Karpas-422 (cell line): Measurements from ENCODE around the gene FABP1. TPM values are rescaled to one million over a fixed set of nuclear protein-coding genes. Genes with fewer than 3 reads are reported as not detected.

Experiments used
- DNase-seq: peaks from one replicate; pipeline ENCODE4 v3.0.0-alpha.2; 2015
- H2AFZ ChIP-seq: fragments of 200-600 bp; sonication (generic); 2 replicates; pipeline ENCODE4 v1.6.1; 2014; ENCODE audit warnings: antibody characterized with exemption, low read length, mixed read lengths
- H3K27ac ChIP-seq: fragments of 200-600 bp; sonication (generic); 2 replicates; pipeline ENCODE4 v1.5.1; 2014; ENCODE audit warnings: mild to moderate bottlenecking, low read length, moderate library complexity
- H3K27me3 ChIP-seq: fragments of 200-600 bp; sonication (generic); 2 replicates; pipeline ENCODE4 v1.6.1; 2014; ENCODE audit warnings: low read length, mixed read lengths
- H3K36me3 ChIP-seq: fragments of 200-600 bp; sonication (generic); 2 replicates; pipeline ENCODE4 v1.6.1; 2014; ENCODE audit warnings: low read length, mixed read lengths; ENCODE audit not compliant: insufficient read depth
- H3K4me1 ChIP-seq: fragments of 200-600 bp; sonication (generic); 2 replicates; pipeline ENCODE4 v1.6.1; 2014; ENCODE audit warnings: mild to moderate bottlenecking, low read length, mixed read lengths
- H3K4me2 ChIP-seq: fragments of 200-600 bp; sonication (generic); 2 replicates; pipeline ENCODE4 v1.6.1; 2014; ENCODE audit warnings: low read length, low read depth, mild to moderate bottlenecking; ENCODE audit not compliant: poor library complexity, severe bottlenecking
- H3K4me3 ChIP-seq: fragments of 200-600 bp; sonication (generic); 2 replicates; pipeline ENCODE4 v1.5.1; 2014; ENCODE audit warnings: mild to moderate bottlenecking, antibody characterized with exemption, low read length, mixed read lengths
- H3K79me2 ChIP-seq: fragments of 200-600 bp; sonication (generic); 2 replicates; pipeline ENCODE4 v1.6.1; 2014; ENCODE audit warnings: mild to moderate bottlenecking, low read length, mixed read lengths
- H3K9ac ChIP-seq: fragments of 200-600 bp; sonication (generic); 2 replicates; pipeline ENCODE4 v1.6.0; 2014; ENCODE audit warnings: low read length
- H3K9me2 ChIP-seq: fragments of 200-600 bp; sonication (generic), shearing (Covaris generic); replicated peaks from 2 replicates; pipeline ENCODE4 v1.6.0; 2014; ENCODE audit warnings: mild to moderate bottlenecking, low read length, moderate library complexity; ENCODE audit not compliant: insufficient read depth
- H3K9me3 ChIP-seq: fragments of 300-700, 200-600 bp; sonication (generic); 2 replicates; pipeline ENCODE4 v1.6.1; 2014; ENCODE audit warnings: low read length, mixed read lengths
- H4K20me1 ChIP-seq: fragments of 200-600 bp; sonication (generic); 2 replicates; pipeline ENCODE4 v1.6.1; 2014; ENCODE audit warnings: mild to moderate bottlenecking, antibody characterized with exemption, low read length, low read depth; ENCODE audit not compliant: insufficient read depth
- small RNA-seq: library from RNA; depleted of rRNA; stranded (forward); fragments of <200 nt; gene quantifications from one replicate; pipeline ENCODE3, GENCODE V24; 2014
- total RNA-seq: library from RNA; depleted of rRNA; stranded (reverse); fragments of >200 nt; shearing (Covaris generic); gene quantifications from 2 replicates; pipeline ENCODE4 v1.2.3, GENCODE V29; 2014; ENCODE audit warnings: low replicate concordance; rRNA removed

Gene FABP1
- total RNA-seq, 1 experiment from 2014 or later: not detected

- Histone ChIP-seq H3K4me2 (no peak overlapping the region), H3K9me2 (no peaks in the 10 kb centered on the region), H3K36me3 (no peaks in the 10 kb centered on the region), H3K27ac (no peak overlapping the region), H4K20me1 (no peaks in the 10 kb centered on the region), H3K9ac (no peak overlapping the region), H3K79me2 (no peaks in the 10 kb centered on the region), H3K4me1 (no peaks in the 10 kb centered on the region), H3K27me3 (no peaks in the 10 kb centered on the region), H3K4me3 (no peak overlapping the region), H2AFZ (no peak overlapping the region), H3K9me3 (no peaks in the 10 kb centered on the region)
- no peak for DNase-seq
Observed at GRCh38 chr2:88078643-88079172, 49.2 kb downstream of the FABP1 start.

GRCh38 chr2:88077080-88077479 lies 50.8 kb downstream of the FABP1 start:
- no peak for DNase-seq
- Histone ChIP-seq H4K20me1 (no peaks in the 10 kb centered on the region), H3K4me1 (no peaks in the 10 kb centered on the region), H3K27ac (no peak overlapping the region), H3K4me3 (no peak overlapping the region), H3K9me2 (no peaks in the 10 kb centered on the region), H3K79me2 (no peaks in the 10 kb centered on the region), H3K9me3 (no peaks in the 10 kb centered on the region), H2AFZ (no peak overlapping the region), H3K27me3 (no peaks in the 10 kb centered on the region), H3K36me3 (no peaks in the 10 kb centered on the region), H3K4me2 (no peak overlapping the region), H3K9ac (no peak overlapping the region)

DNA sequence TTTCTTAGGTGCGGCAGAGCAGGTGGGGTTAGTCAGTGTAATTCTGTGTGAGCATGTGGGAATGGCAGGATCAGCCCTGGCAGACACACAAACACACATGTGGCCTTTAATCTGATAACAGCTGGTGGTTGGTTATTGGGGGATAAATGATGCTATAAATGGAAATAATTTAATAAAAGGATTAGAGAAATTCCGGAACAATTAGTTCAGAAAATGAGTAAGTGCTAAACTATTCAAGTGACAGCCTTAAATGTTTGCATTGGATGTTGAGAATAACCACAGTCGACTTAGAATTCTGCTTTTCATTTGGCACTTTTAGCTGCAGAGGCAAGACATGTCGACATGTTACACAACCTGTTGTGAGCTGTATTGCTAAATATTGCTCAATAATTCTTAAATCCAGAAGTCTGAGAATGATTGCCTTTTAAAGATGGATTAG lies 53.0 kb downstream of the FABP1 start:
- Histone ChIP-seq H3K4me2 (no peak overlapping the region), H3K4me3 (no peak overlapping the region), H3K36me3 (no peaks in the 10 kb centered on the region), H3K9me3 (no peaks in the 10 kb centered on the region), H3K79me2 (no peaks in the 10 kb centered on the region), H2AFZ (no peak overlapping the region), H3K27me3 (no peaks in the 10 kb centered on the region), H3K9ac (no peak overlapping the region), H3K27ac (no peak overlapping the region), H3K9me2 (no peaks in the 10 kb centered on the region), H4K20me1 (no peaks in the 10 kb centered on the region), H3K4me1 (no peaks in the 10 kb centered on the region)
- DNase-seq: no peak

DNA sequence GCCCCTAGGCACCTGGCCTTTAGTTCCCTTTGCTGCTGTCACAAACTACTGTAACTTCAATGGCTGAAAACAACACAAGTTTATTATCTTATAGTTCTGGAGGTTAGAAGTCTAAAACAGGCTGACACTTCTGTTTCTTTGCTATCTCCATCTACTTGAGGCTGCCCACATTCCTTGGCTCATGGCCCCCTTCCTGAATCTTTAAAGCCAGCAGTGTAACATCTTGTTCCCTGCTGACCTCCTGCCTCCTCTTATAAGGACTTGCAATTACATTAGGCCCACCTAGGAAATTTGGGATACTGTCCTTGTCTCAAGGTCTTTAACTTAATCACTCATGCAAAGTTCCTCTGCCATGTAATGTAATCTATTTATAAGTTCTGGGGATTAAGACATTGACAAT lies 53.7 kb downstream of the FABP1 start:
- Histone ChIP-seq H3K27ac (no peak overlapping the region), H2AFZ (no peak overlapping the region), H3K9ac (no peak overlapping the region), H3K4me2 (no peak overlapping the region), H3K27me3 (no peaks in the 10 kb centered on the region), H3K9me2 (no peaks in the 10 kb centered on the region), H3K79me2 (no peaks in the 10 kb centered on the region), H3K9me3 (no peaks in the 10 kb centered on the region), H4K20me1 (no peaks in the 10 kb centered on the region), H3K4me1 (no peaks in the 10 kb centered on the region), H3K36me3 (no peaks in the 10 kb centered on the region), H3K4me3 (no peak overlapping the region)
- no peak for DNase-seq

Small RNA genes lying within 50 kb of the gene (small RNA-seq; reads per million reads assigned to genes)
- gene MIR4780: not detected

Other genes with a start within 250 kb of the FABP1 start
- not detected in 2 replicates for gene RNU2-63P, start 111.5 kb downstream of the FABP1 start, total RNA-seq
- gene KRCC1, start 72.3 kb downstream of the FABP1 start, total RNA-seq: 42.5 and 63.6 TPM in 2 replicates
- not detected in 2 replicates for gene SMYD1, start 60.2 kb downstream of the FABP1 start, total RNA-seq
- 0.69 and 1.8 TPM in 2 replicates for gene THNSL2, start 42.3 kb upstream of the FABP1 start, total RNA-seq